Cardiac septum (tissue), 1 donor: Measurements from ENCODE around the gene CLECL1. TPM values are rescaled to one million over a fixed set of nuclear protein-coding genes. Genes with fewer than 3 reads are reported as not detected.

ENCODE experiments used
- DNase-seq: peaks from one replicate; pipeline ENCODE4 v3.0.0-alpha.2; 2020; ENCODE audit warnings: low spot score
- intact Hi-C: fragments of 100-400 bp; cut with DNase I; formaldehyde crosslinking; loops from one replicate; pipeline ENCODE4 v1.14.0; 2022
- long read RNA-seq: library from polyadenylated mRNA; unstranded; transcript quantifications from one replicate; pipeline ENCODE4 v2.0.0, GENCODE V29; 2021
- total RNA-seq: library from RNA; stranded (reverse); fragmentation: NEBNext Ultra II Directional; extraction: Animal tissue kit (Norgen Biotek cat#: 25700); gene quantifications from one replicate; pipeline ENCODE4 v1.2.1, GENCODE V29; 2021
- donor health status: DM: no; HTN: no; CAD: no.

CLECL1 gene
- not detected for total RNA-seq
- long read RNA-seq, result 0 reads

GRCh38 chr12:9732921-9733461, at the start of gene CLECL1:
Gene CLECL1 (minus strand): TSS chr12:9733097.
- no peak for DNase-seq
- intact Hi-C loops, result no loop called here

DNA sequence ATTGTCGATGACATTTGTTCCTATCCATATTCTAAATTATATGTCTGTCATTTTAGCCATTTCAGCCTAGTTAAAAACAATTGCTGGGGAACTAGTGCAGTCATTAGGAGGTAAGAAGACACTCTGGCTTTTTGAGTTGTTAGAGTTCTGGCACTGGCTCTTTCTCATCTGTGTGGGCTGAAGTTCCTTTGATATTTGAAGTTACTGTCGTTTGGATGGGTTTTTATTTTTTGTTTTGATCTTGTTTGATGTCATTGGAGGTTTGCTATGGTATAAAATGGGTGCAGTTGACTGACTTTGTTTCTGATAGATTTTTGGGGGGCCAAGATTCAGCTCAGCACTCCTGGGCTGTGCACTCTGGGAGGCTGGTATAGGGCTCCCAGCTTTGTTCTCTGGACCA, 48.5 kb upstream of the CLECL1 start:
- intact Hi-C loops, result no loop called here
- DNase-seq, result no peak

GRCh38 chr12:9779209-9779608, 46.3 kb upstream of the CLECL1 start:
- no peak for DNase-seq
- intact Hi-C loops, result no loop called here

DNA sequence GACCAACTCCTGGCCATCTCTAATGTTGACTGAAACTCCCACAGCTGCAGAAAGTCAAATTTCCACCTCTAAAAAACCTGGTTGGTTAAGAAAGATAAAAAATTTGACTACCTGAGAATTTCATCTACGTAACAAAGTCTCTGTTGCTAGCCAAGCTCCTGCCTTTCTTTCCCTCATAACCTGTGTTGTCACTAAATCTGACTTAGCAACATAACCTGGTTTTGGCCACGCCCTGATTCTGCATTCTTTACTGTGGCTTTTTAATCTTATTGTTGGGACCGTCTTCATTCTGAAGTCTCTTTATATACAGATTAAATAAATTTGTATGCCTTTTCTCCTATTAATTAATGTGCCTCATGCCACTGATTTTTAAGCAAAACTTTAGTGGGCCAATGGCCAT, 43.9 kb upstream of the CLECL1 start:
- intact Hi-C loops, result no loop called here
- DNase-seq, result no peak

DNA sequence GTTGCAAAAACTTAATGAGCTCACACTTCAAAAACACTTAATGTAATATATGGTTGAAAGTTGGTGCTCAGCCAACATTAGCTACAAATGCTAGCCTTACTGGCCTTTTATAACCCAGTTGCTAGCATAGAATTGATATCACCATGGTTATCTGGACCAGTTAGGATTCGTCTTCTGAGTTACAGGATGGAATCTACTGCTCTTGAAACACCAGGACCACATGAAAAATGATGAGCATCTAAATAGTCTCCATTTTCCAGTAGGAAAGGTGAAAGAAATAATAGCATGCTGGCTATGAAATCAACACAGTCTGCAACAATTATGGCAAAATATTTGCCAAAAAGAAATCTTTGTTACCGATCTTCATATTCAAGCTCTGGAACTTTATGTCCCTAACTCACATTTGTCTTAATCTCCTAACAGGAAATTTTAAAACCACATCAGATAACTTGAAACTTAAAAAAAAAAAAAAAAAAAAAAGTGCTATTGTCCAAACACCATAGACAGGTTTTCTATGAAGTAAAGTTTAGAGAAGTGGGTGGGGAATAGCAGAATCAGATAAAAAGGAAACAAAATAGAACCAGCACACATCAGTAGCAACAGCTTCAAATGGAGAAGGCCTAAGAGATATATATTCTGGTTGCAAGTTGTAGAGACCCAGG, 40.5 kb upstream of the CLECL1 start:
- no peak for DNase-seq
- intact Hi-C loops, result no loop called here

DNA sequence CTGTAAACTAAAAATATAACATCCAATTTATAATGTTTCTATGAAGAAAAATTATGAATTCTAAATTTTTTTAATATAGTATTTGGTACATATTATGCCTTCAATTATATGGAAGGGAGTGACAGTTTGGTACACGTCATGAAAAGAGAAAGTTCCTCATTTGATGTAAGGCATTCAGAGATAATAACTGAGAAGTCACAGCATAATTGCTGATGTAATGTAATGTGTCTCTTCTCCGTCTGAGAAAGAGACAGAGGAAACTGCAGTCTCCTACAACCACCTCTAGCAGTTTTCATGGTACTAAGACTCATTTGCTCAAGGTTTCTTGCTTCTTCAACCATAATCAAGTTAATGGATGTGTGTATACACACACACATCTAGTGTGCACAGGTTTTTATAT, 30.1 kb upstream of the CLECL1 start:
- intact Hi-C loops, result no loop called here
- DNase-seq, result no peak

- DNase-seq, result no peak
- intact Hi-C loops, result no loop called here
Measured at GRCh38 chr12:9762369-9762768, 29.5 kb upstream of the CLECL1 start.

DNA sequence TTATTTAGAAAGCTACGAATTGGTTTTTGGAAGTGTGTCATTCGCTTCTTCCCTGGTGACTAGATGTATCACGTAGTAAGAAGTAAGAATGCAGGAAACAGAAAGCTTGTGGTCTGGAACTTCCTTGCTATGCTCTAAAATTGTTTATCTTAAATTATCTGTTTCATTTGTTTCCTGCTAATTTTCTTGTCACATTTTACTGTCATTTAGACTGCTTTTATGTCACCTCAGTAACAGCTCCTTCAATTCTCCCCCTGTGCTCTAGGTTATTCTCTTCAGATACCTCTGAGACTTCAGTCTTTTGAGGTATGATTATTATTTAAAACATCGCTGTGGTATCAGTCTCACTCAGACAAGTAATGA, 28.5 kb upstream of the CLECL1 start:
- intact Hi-C loops, result no loop called here
- DNase-seq, result no peak

DNA sequence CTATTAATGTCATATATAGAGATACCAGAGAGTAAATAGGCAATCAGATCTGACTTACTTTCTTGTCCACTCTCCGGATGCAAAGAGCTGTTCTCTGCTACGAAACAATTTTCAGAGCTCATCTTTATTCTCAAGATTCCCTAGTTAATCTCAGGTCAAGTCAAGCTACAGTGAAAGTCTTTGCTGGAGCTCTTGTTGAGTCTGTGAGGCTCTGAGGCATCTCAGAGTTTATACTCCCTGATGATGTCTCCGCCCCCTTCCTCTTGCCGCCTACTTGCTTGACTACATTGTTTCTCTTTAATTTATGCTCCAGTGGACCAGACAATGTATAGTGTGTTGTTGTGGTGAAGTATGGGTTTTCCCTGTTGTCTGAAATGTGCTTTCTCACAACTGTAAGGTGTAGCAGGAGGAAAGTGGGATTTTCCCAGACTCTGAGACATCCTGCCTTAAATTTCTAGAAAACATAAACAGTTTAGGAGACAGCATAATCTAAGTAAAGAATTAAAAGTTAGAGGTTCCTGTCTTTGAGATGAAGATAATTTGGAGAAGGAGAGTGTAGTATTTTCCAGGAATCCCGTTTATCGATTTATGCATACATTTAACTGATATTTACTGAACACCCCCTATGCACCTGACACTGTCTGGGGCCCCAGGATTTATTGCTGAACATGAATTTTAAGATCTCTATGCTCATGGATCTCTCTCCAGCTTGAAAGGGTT, 28.0 kb upstream of the CLECL1 start, which contains the start of gene CD69:
Gene CD69 (minus strand): TSS at position 203 of the 720 bp plus-strand sequence. CDS start 81 bp downstream, at position 122.
- intact Hi-C loops, result no loop called here
- no peak for DNase-seq

DNA sequence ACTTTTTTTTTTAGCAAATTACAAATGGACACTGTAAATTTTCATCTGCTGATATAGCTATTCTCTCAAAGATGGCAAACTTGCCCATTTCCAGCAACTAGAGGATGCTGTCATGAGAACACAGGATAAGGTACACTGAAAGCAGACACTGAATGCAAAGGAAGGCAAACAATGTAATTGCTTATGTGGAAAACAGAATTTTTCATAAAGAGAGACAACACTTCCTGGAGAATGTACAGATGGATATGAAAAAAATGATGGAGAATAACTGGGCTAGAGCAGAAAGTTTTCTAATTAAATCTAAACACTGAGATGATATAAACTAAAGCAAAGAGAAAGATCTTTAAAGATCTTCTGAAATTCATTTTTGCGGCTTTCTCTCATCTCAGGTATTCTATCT, 27.2 kb upstream of the CLECL1 start:
- intact Hi-C loops, result no loop called here
- no peak for DNase-seq

GRCh38 chr12:9759694-9760093, 26.8 kb upstream of the CLECL1 start:
- DNase-seq, result no peak
- intact Hi-C loops, result no loop called here

DNA sequence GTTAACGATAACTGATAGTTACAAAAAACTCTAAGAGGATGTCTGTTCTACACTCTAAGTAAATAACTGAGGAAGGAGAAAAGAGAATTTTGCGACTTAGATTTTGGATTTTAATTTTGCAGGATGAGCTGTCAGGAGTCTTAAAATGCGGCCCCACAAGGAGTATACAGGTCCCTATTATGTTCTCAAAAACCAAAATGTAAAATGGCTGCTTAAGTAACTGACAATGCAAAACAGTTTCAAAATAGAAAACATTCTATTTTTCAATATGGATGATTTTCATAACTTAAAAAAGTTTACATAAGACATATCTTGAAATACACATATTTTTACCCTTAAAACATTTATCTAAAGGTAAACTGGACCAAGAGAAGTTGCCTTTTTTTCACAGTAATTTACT, 25.2 kb upstream of the CLECL1 start:
- intact Hi-C loops, result no loop called here

GRCh38 chr12:9757433-9758025, 24.6 kb upstream of the CLECL1 start:
- no peak for DNase-seq
- intact Hi-C loops, result no loop called here

More for the DNA sequence above, 25.2 kb upstream of the CLECL1 start:
- no peak for DNase-seq

DNA sequence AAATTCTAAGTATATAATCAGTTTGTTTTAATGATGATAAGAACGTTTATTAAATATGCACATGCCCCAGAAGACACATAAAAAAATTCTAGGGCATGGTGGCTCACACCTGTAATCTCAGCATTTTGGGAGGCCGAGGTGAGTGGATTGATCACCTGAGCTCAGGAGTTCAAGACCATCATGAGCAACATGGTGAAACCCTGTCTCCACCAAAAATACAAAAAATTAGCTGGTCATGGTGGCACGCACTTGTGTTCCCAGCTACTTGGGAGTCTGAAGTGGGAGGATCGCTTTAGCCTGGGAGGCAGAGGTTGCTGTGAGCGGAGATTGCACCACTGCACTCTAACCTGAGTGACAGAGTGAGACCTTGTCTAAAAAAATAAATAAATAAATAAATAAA, 23.8 kb upstream of the CLECL1 start:
- intact Hi-C loops, result no loop called here

DNA sequence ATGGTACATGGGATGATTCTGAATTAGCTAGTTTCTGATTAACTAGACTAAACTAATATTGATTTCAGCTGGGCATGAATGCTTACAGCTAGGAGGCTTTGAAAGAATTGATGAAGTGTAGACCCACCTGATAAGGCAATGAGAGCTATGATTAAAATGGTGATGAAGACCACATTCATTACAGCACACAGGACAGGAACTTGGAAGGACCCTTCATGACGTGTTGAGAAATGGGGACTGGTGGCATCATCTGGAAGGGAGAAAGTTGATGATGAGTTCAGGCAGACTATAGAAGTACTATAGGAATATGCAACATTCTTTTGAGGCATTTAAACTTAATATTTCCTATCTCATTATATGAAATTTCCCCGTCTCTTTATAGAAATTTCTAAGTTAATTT, 23.3 kb upstream of the CLECL1 start:
- no peak for DNase-seq
- intact Hi-C loops, result no loop called here

More for the DNA sequence above, 23.8 kb upstream of the CLECL1 start:
- DNase-seq, result no peak

- no peak for DNase-seq
- intact Hi-C loops, result no loop called here
Measured at GRCh38 chr12:9755567-9755966, 22.7 kb upstream of the CLECL1 start.

DNA sequence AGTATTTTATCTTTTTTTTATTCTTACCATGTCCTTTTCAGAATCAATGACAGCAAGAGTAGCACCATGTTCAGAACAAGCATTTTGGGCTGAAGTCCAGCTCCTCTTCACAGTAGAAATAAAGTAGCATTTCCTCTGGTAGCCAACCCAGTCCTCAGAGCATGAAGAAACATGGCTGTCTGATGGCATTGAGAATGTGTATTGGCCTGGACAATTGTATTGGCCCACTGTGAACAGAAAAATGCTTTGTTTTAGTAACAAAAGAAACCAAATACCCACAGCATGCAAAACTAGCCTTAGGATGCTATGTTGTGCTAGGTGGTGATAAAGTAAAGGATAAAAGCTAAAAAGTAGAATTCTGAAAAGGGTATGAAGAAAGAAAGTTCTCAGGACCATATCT, 22.1 kb upstream of the CLECL1 start:
- intact Hi-C loops, result no loop called here
- DNase-seq, result no peak

DNA sequence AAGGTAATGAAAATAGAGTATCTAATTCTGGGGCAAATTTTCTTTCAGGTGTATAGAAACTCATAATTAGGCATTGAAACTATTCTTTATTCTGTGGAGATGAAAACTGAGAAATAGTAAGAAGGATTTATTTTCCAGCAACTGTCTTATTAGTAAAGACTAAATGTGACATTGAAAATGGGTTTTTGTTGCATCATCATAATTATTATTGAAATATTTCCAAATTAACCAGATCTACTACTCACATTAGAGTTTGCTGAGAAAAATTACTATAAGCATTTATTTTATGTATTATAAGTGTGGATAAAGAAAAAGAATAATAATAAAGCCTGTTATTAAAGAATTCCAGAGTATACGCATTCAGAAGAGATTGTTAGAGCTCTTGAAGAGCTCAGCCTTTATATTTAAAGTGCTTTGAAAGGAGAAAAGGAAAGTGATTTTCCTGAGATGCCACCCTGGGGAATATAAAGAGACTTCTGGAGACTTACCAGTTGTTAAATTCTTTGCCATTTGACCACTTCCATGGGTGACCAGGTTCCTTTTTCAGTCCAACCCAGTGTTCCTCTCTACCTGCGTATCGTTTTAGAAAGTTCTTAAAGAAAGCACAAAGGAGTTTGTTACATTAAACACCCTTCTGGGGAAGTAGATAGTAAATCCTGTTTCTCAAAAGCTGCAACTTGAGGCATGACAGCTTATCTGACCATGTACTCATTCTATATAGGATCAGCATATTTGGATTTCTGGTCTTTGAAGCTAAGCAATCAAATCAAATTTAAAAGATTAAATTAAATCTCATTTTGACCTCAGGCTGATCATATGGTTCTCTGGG, 21.4 kb upstream of the CLECL1 start:
- intact Hi-C loops, result loop anchor here (5.0 kb wide), 1 partner anchor 173 kb away; no protein-coding TSS in a partner anchor
- DNase-seq, result no peak

- DNase-seq, result no peak
- intact Hi-C loops, result loop anchor here (5.0 kb wide), 1 partner anchor 174 kb away; no protein-coding TSS in a partner anchor
Measured at GRCh38 chr12:9753498-9753897, 20.6 kb upstream of the CLECL1 start.

GRCh38 chr12:9753073-9753472, 20.2 kb upstream of the CLECL1 start:
- no peak for DNase-seq
- intact Hi-C loops, result loop anchor here (5.0 kb wide), 1 partner anchor 174 kb away; no protein-coding TSS in a partner anchor
